ES-I3 (cell line): ENCODE results near the gene TRIM14.

ENCODE experiments used
- H3K36me3 ChIP-seq: 2 replicates; pipeline ENCODE4 v1.6.1; 2013; ENCODE audit warnings: mild to moderate bottlenecking, low read length, control low read depth, moderate library complexity; ENCODE audit not compliant: insufficient read depth
- H3K4me1 ChIP-seq: 2 replicates; pipeline ENCODE4 v1.6.1; 2013; ENCODE audit warnings: mild to moderate bottlenecking, control low read depth, low read length; ENCODE audit not compliant: insufficient read depth
- H3K9ac ChIP-seq: 2 replicates; pipeline ENCODE4 v1.6.1; 2013; ENCODE audit warnings: low read depth, mild to moderate bottlenecking, low read length, moderate library complexity
- H3K9me3 ChIP-seq: 2 replicates; pipeline ENCODE4 v1.6.1; 2013; ENCODE audit warnings: mild to moderate bottlenecking, low read length, moderate library complexity; ENCODE audit not compliant: control insufficient read depth, insufficient read depth

Gene TRIM14

DNA sequence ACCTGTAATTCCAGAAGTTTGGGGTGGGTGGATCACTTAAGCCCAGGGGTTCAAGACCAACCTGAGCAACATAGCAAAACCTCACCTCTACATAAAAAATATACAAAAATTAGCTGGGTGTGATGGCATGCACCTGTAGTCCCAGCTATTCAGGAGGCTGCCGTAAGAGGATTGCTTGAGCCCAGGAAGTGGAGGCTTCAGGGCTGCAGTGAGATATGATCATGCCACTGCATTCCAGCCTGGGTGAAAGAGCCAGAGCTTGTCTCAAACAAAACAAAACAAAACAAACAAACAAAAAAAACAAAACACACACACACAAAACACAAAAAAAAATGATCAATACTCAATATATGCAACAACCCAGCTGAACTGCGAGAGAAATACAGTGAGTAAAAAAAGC lies 29.5 kb upstream of the TRIM14 start:
- Histone ChIP-seq H3K9me3 (no peaks in the 10 kb centered on the region), H3K36me3 (0 out of 2 replicates have a peak, but pooled peaks cover 3% of the 10 kb centered on the region), H3K9ac (no peak overlapping the region), H3K4me1 (peaks cover 5% of the 10 kb centered on the region; the same call in 1 of the 2 replicates)

DNA sequence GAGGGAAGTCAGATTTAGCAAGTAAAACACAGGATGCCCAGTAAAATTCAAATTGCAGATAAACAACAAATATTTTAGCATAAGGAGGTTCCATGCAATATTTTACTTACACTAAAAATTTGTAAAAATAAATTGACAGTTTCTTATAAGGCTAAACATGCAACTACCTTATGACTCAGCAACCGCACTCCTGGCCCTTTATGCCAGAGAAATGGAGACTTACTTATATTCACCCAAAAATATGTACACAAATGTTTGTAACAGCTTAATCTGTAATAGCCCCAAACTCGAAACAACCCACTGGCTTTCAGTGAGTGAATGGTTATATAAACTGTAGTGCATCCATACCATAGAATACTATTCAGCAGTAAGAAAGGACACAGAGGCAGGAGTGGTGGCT lies 28.6 kb upstream of the TRIM14 start:
- H3K36me3 ChIP-seq = 0 out of 2 replicates have a peak, but pooled peaks cover 3% of the 10 kb centered on the region
- H3K9me3 ChIP-seq = no peaks in the 10 kb centered on the region
- H3K4me1 ChIP-seq = peaks cover 5% of the 10 kb centered on the region; the same call in 1 of the 2 replicates
- no peak overlapping the region for H3K9ac ChIP-seq

DNA sequence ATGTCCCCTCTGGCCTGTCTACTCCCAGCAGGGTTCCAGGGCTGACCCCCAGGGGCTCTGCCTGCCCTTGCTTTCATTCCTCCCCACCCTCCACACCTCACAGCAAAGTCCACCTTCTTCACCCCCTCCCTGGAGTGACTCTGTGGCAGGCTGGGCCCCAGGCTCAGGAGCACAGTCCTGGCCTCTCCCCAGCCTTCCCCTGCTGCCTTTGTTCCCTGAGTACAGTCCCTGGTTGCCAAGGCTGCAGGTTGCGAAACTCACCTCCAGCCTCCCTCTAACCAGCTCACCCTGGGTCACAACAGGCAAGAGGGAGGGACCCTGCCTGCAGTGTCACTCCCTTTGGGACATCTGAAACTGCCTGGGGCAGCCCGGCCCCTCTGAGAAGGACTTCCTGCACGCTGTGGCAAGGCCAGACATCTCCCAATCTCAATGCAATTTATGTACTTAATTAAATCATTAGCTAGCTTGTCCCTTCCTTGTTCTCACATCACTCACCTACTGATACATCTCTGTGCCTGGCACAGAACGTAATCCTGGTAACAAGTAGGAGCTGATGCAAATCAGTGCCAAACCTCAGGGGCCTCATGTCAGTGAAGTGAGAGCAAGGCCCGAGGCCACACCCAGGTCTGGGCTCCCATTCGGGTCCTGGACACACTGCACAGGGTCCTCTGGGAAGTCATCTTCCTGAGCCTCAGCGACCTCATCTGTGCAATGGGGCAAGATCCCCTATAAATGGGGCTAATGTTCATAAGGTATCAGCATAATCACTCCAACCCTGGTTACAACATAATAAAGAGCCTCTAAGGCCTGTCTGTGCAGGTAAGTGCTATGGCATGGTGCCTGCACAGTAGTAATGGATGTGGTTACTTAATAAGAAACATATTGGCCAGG lies 27.3 kb upstream of the TRIM14 start:
- Histone ChIP-seq H3K9ac (no peak overlapping the region), H3K36me3 (0 out of 2 replicates have a peak, but pooled peaks cover 3% of the 10 kb centered on the region), H3K9me3 (no peaks in the 10 kb centered on the region), H3K4me1 (peaks cover 5% of the 10 kb centered on the region; the same call in 1 of the 2 replicates)

DNA sequence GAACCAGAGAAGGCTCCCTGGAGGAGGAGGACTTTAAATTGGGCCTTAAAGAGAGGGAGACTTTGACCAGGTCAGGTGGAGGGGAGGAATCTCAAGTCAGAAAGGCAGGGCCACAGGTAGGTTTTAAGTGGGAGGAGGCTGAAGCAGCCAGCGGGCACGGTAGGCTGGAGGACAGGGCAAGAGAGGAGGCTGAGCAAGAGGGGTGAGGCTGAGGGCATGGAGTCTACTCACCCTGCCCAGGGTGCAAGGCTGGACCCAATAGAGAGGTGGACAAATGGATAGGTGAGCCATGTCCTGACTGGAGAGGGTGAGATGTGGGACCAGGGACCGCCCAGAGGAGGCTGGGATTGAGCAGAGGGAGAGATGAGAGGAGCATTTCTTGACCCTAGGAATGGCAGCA lies 25.6 kb upstream of the TRIM14 start:
- Histone ChIP-seq H3K4me1 (peaks cover 5% of the 10 kb centered on the region; the same call in 1 of the 2 replicates), H3K9me3 (no peaks in the 10 kb centered on the region), H3K36me3 (0 out of 2 replicates have a peak, but pooled peaks cover 3% of the 10 kb centered on the region), H3K9ac (no peak overlapping the region)

DNA sequence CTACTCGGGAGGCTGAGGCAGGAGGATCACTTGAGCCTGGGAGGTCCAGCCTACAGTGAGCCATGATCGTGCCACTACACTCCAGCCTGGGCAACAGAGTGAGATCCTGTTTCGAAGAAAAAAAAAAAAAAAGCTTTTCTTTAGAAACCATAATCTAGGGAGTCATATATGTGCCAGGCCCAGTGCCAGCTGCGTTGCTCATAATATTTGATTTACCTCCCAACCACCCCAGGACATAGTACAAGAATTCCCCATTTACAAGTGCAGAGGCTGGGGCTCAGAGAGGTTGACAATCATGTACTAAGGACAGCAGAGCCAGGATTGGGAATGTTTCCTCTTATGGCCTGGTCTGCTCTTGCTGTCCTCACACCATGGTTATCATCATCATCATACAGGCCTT lies 25.1 kb upstream of the TRIM14 start:
- Histone ChIP-seq H3K9me3 (no peaks in the 10 kb centered on the region), H3K36me3 (0 out of 2 replicates have a peak, but pooled peaks cover 1% of the 10 kb centered on the region), H3K4me1 (peaks cover 5% of the 10 kb centered on the region; the same call in 1 of the 2 replicates), H3K9ac (no peak overlapping the region)

DNA sequence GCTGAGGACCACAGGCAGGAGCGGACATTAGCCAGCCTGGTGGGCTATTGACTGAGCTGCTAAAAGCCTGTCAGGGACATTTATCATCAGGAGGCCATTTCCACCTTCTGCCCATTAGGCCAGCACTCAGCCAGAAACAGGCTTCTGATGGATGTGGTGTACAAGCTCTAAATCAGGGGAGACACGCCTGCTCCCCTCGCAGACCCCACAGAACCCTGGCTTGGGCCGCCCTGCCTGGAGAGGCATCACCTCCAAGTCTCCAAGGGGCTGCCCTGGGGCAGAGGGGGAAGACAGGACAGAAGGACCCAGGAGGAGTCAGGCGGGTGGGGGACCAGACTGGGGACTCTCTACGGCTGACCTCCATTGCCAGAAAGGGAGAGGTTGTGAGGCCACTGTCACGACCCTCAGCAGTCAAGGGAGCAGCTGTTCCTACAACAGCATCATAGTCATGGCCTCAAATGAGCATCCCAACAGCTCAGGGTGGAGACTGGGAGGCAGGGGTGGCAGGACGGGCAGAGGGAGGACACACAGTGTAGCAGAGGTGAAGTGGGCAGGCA lies 24.0 kb upstream of the TRIM14 start:
- Histone ChIP-seq H3K9ac (no peak overlapping the region), H3K4me1 (peaks cover 5% of the 10 kb centered on the region; the same call in 1 of the 2 replicates), H3K36me3 (no peaks in the 10 kb centered on the region), H3K9me3 (no peaks in the 10 kb centered on the region)

DNA sequence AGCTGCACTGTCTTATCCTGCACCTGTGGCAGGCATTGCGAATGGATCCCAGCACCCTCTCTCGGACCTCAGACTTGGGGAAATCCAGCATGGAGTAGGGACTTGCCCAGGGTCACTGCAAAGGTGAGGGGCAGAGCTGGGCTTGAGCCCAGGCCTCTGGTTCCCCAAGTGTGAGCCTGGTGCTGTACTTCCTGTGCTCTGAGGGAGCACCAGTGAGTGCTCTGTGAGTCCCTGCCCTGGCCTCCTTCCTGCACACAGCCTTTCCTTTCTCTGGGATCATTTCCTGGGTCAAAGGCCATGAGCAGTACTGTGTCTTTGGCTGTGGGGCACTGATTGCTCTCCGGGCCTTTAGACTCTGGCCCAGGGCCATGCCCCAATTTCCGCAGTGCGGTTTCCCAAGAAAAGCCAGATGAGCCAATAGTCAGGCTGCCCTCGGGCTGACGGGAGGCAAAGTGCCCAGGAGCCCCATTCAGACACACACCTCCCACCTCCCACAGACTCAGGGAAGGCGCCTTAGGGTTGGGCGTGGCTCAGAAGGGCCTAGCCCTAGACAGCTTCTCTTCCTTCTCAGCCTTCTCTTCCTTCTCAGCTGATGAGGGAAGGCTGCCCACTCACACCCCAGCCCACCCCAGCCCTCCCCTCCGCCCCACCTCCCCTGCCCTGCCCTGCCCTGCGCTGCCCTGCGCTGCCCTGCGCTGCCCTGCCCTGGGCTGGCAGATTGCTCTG lies 23.3 kb upstream of the TRIM14 start:
- peaks cover 5% of the 10 kb centered on the region; the same call in 1 of the 2 replicates for H3K4me1 ChIP-seq
- H3K36me3 ChIP-seq = no peaks in the 10 kb centered on the region
- no peaks in the 10 kb centered on the region for H3K9me3 ChIP-seq
- H3K9ac ChIP-seq = no peak overlapping the region

DNA sequence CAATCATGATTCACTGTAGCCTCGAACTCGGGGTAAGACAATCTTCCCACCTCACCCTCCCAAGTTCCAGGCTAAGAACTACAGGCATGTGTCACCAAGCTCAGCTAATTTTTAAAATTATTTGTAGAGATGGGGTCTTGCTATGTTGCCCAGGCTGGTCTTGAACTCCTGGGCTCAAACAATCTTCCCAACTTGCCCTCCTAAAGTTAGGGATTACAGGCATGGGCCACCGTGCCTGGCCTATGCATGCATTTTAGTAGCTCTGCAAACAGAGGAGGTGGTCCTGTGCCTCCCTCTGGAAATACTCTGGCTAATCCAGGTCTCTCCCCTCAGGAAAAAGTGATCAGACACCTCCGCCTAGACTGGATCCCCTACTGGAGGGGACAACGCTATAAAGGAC lies 21.5 kb upstream of the TRIM14 start:
- Histone ChIP-seq H3K9ac (no peak overlapping the region), H3K36me3 (no peaks in the 10 kb centered on the region), H3K9me3 (no peaks in the 10 kb centered on the region)

DNA sequence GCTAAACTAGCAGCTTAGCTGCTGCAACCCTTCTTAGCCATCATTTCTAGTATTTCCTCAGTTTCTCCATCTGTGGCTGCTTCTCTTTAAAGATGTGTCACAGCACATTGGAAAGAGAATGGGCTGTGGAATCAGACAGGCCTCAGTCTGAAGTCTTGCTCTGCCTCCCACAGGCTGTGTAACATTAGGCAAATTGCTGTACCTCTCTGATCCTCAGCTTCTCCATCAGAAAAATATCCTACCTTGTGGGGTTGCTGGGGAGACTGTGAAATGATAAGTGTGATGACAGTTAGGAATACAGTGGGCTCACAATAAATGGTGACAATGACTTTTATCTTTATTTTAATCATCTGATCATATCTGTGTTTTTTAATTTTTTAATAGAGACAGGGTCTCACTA lies 17.5 kb upstream of the TRIM14 start:
- Histone ChIP-seq H3K36me3 (no peaks in the 10 kb centered on the region; the same call in 1 of the 2 replicates), H3K9me3 (no peaks in the 10 kb centered on the region), H3K4me1 (no peaks in the 10 kb centered on the region), H3K9ac (no peak overlapping the region)

More for the DNA sequence above, 21.5 kb upstream of the TRIM14 start:
- no peaks in the 10 kb centered on the region for H3K4me1 ChIP-seq

DNA sequence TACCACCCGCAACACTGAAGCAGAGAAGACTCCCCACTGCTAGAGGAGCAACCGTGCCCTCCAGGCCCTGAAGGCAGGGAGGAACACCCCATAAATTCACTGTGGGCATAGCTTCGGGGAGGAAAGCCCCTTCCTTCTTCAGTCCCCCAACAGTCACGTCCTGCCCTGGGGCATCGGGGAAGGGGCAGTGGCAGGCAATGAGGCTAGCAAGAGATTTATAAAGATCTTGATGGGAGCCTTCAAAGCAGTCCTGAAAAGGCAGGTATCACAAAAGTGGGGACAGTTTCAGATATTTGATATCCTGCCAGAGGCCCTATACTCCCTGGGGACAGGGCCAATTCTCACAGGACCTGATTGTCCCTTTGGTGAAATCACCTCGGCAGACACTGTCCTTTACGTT lies 16.9 kb upstream of the TRIM14 start:
- H3K36me3 ChIP-seq = no peaks in the 10 kb centered on the region; the same call in 1 of the 2 replicates
- H3K9me3 ChIP-seq = no peaks in the 10 kb centered on the region
- H3K4me1 ChIP-seq = no peaks in the 10 kb centered on the region
- no peak overlapping the region for H3K9ac ChIP-seq

DNA sequence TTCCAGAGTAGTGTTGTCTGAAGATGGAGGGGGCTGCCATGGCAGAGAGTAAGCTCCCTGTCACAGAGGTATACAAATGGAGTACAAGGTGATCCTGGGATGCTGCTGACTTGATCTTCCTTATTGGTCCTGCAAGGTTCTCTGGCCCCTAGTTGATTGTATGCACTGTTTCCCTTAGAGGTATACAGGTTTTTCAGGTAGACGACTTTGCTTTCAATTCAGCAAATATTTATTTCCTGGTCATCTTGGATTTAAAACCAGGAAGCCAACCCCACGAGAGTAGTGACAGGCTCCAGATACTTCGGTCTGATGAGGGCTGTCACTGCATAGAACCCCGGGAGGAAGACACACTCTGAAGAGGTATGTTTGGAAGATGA lies 16.5 kb upstream of the TRIM14 start:
- no peaks in the 10 kb centered on the region for H3K4me1 ChIP-seq
- no peaks in the 10 kb centered on the region; the same call in 1 of the 2 replicates for H3K36me3 ChIP-seq
- no peak overlapping the region for H3K9ac ChIP-seq
- H3K9me3 ChIP-seq = no peaks in the 10 kb centered on the region

DNA sequence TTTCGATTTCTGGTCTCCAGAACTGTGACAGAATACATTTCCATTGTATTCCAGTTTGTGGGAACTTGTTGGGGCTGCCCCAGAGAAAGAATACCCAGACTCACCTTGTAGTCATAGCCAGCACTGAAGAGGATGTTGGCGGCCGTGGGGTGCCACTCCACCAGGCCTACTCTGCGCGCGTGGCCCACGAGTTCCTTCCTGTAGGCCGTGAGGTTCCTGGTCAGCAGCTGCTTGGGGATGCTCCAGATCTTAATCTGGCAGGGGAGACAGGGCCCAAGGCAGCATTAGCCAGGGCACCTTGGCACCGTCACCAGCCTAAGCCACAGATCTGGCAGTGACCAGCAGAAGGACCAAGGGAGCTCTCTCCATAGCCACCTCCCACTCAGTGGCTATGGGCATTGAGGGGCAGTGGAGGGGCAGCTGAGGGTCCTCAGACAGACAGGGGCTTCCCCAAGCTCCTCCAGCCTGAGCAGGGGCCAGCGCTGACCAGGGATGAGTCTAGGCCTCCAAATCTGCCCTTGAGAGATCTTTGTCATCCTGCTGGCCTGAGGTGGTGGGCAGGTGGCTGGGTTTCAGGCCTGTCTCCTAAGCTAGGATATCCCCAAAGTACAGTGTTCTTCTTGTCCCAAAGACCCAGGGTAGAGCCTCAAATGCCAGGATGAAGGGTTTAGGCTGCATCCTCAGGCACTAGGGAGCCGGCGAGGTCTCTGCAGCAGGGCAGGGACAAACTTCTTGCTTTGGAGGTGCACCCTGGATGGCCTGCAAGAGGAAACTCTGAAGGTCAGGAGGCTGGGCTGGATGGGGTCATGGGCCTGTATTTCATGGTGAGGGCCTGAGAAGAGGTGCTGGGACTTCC lies 15.9 kb upstream of the TRIM14 start:
- no peaks in the 10 kb centered on the region for H3K4me1 ChIP-seq
- no peaks in the 10 kb centered on the region for H3K9me3 ChIP-seq
- no peak overlapping the region for H3K9ac ChIP-seq
- no peaks in the 10 kb centered on the region; the same call in 1 of the 2 replicates for H3K36me3 ChIP-seq

DNA sequence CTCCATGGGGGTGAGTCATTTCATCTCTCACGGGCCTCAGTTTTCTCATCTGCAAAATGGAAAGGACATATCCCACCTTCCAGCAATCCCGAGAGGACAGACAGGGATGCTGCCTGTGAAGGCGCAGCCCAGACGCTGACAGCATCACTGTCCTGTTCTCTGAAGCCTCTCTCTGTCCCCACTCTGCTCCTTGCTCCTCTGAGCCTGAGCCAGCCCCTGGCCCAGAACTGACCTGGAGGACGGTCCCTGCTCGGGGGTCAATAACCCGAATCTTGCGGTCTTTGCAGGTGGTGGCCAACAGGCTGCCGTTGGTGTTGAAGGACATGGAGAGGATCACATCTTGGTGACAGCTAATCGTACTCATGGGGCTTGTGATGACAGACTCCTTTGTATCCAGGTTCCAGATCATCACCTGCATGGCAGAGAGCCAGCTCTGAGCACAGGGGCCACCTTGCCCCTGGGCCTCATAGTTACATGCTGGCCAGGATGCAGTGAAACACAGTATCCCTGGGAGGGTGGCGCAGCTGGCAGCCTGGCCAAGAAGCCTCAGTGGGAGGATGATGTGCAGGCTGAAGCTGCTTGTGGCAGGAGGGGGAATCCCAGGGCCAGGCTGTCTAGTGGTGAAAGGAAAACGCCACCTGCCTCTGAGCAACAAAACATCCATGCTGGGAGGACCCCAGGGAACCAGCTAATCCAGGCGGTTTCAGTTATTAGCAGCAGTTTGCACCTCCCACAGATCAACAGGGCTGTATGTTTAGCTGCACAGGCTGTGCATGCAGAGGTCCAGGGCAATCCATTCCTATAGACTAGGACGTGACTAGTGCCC lies 14.0 kb upstream of the TRIM14 start:
- H3K4me1 ChIP-seq = peaks cover 5% of the 10 kb centered on the region; the same call in 1 of the 2 replicates
- no peak overlapping the region for H3K9ac ChIP-seq
- H3K36me3 ChIP-seq = no peaks in the 10 kb centered on the region; the same call in 1 of the 2 replicates
- no peaks in the 10 kb centered on the region for H3K9me3 ChIP-seq
